Activated T-cell treated with anti-CD3 and anti-CD28 coated beads for 1 hour (primary cell): ENCODE data around the gene PTPRN2.

Experiments used
- DNase-seq: peaks from one replicate; pipeline ENCODE4 v3.0.0-alpha.2; 2020; ENCODE audit warnings: low read depth

PTPRN2 gene

GRCh38 chr7:157547611-157548010 lies 1040.0 kb downstream of the PTPRN2 start:
- no peak for DNase-seq

- no peak for DNase-seq
Observed at GRCh38 chr7:157547102-157547501, 1040.5 kb downstream of the PTPRN2 start.

GRCh38 chr7:157545681-157546060 lies 1042.0 kb downstream of the PTPRN2 start:
- no peak for DNase-seq

- DNase-seq, result no peak
Observed at GRCh38 chr7:157544980-157545680, 1042.5 kb downstream of the PTPRN2 start.

- no peak for DNase-seq
Observed at GRCh38 chr7:157544226-157544625, 1043.4 kb downstream of the PTPRN2 start.

GRCh38 chr7:157543791-157544190 lies 1043.8 kb downstream of the PTPRN2 start:
- DNase-seq, result no peak

- DNase-seq, result no peak
Observed at GRCh38 chr7:157543276-157543675, 1044.3 kb downstream of the PTPRN2 start.

- DNase-seq, result no peak
Observed at GRCh38 chr7:157542068-157543021, 1045.3 kb downstream of the PTPRN2 start.

- DNase-seq, result no peak
Observed at GRCh38 chr7:157541295-157542067, 1046.1 kb downstream of the PTPRN2 start.

GRCh38 chr7:157540606-157541294 lies 1046.9 kb downstream of the PTPRN2 start:
- no peak for DNase-seq

- DNase-seq, result no peak
Observed at GRCh38 chr7:157540020-157540419, 1047.6 kb downstream of the PTPRN2 start.

- DNase-seq, result no peak
Observed at GRCh38 chr7:157539521-157539920, 1048.1 kb downstream of the PTPRN2 start.

GRCh38 chr7:157538735-157539134 lies 1048.9 kb downstream of the PTPRN2 start:
- DNase-seq, result no peak

GRCh38 chr7:157538321-157538720 lies 1049.3 kb downstream of the PTPRN2 start:
- DNase-seq, result no peak

GRCh38 chr7:157537056-157537455 lies 1050.6 kb downstream of the PTPRN2 start:
- no peak for DNase-seq

- DNase-seq, result no peak
Observed at GRCh38 chr7:157532068-157532467, 1055.6 kb downstream of the PTPRN2 start.

- no peak for DNase-seq
Observed at GRCh38 chr7:157529768-157530560, 1057.7 kb downstream of the PTPRN2 start.

- no peak for DNase-seq
Observed at GRCh38 chr7:157528785-157529341, 1058.8 kb downstream of the PTPRN2 start.

- DNase-seq, result no peak
Observed at GRCh38 chr7:157527686-157528085, 1059.9 kb downstream of the PTPRN2 start.

GRCh38 chr7:157526913-157527634 lies 1060.5 kb downstream of the PTPRN2 start:
- no peak for DNase-seq
